SK-N-SH (cell line): ENCODE measurements around the gene RPS8. TPM values are rescaled to one million over a fixed set of nuclear protein-coding genes. Genes with fewer than 3 reads are reported as not detected.

Experiments
- CTCF ChIA-PET: fragments of 300-600, 350-600 bp; formaldehyde crosslinking; extraction: SDS; loops from one replicate; lab custom pipeline; 2021; lab: Yijun Ruan, JAX
- POLR2A ChIA-PET: fragments of 350-600 bp; sonication (Branson Sonifier 250); formaldehyde crosslinking; extraction: SDS; loops from one replicate; lab custom pipeline; 2020; ENCODE audit warnings: antibody characterized with exemption, inconsistent platforms; lab: Yijun Ruan, JAX
- DNase-seq: peaks from one replicate; pipeline ENCODE4 v3.0.0; 2012
- H2AFZ ChIP-seq: fragments of 200-600 bp; sonication (generic); 2 replicates; pipeline ENCODE4 v1.8.1; 2016; ENCODE audit warnings: antibody characterized with exemption, mild to moderate bottlenecking, low read depth
- H3F3A ChIP-seq: fragments of 200-600 bp; sonication (generic); replicated peaks from 2 replicates; pipeline ENCODE3; 2016; ENCODE audit warnings: antibody characterized with exemption, mild to moderate bottlenecking; ENCODE audit not compliant: insufficient read depth
- H3K27ac ChIP-seq, 2 experiments: fragments of 200-500 bp in 1 of 2; fragments of 200-600 bp in 1 of 2; sonication (Bioruptor generic) in 1 of 2; sonication (generic), shearing (Covaris generic) in 1 of 2; 2 replicates each; pipeline versions ENCODE4 v1.5.1 to v1.6.1; 2014 to 2016; ENCODE audit warnings: low read depth in 2 of 2, inconsistent platforms in 1 of 2, low read length in 1 of 2, mild to moderate bottlenecking in 1 of 2, mixed read lengths in 1 of 2
- H3K27me3 ChIP-seq: fragments of 200-600 bp; sonication (generic), shearing (Covaris generic); 2 replicates; pipeline ENCODE4 v1.6.1; 2016; ENCODE audit warnings: mixed run types; ENCODE audit not compliant: insufficient read depth
- H3K36me3 ChIP-seq, 2 experiments: fragments of 200-500 bp in 1 of 2; fragments of 200-600 bp in 1 of 2; sonication (Bioruptor generic) in 1 of 2; sonication (generic) in 1 of 2; replicated peaks in 1 of 2; 2 replicates each; pipeline versions ENCODE3 to v1.5.1; 2014 to 2016; ENCODE audit warnings: low read length in 1 of 2, mild to moderate bottlenecking in 1 of 2; ENCODE audit not compliant: insufficient read depth in 2 of 2, control insufficient read depth in 1 of 2
- H3K4me1 ChIP-seq, 2 experiments: fragments of 200-500 bp in 1 of 2; fragments of 200-600 bp in 1 of 2; sonication (Bioruptor generic) in 1 of 2; sonication (generic), shearing (Covaris generic) in 1 of 2; 2 replicates each; pipeline versions ENCODE4 v1.5.1 to v1.6.1; 2014 to 2016; ENCODE audit warnings: low read depth in 1 of 2, low read length in 1 of 2, mixed run types in 1 of 2; ENCODE audit not compliant: insufficient read depth in 2 of 2, control insufficient read depth in 1 of 2
- H3K4me2 ChIP-seq: fragments of 200-600 bp; sonication (generic), shearing (Covaris generic); 2 replicates; pipeline ENCODE4 v1.6.1; 2017; ENCODE audit warnings: mixed run types
- H3K4me3 ChIP-seq, 2 experiments: fragments of 200-500 bp in 1 of 2; fragments of 200-600 bp in 1 of 2; sonication (Bioruptor generic) in 1 of 2; sonication (generic), shearing (Covaris generic) in 1 of 2; 2 replicates each; pipeline versions ENCODE4 v1.5.1 to v1.8.1; 2014 to 2016; ENCODE audit warnings: low read depth in 2 of 2, inconsistent platforms in 1 of 2, low read length in 1 of 2, mild to moderate bottlenecking in 1 of 2, mixed read lengths in 1 of 2, moderate library complexity in 1 of 2
- H3K79me2 ChIP-seq: fragments of 200-600 bp; sonication (generic); 2 replicates; pipeline ENCODE4 v1.8.1; 2017; ENCODE audit warnings: mild to moderate bottlenecking; ENCODE audit not compliant: insufficient read depth
- H3K9ac ChIP-seq: fragments of 200-600 bp; sonication (generic); 2 replicates; pipeline ENCODE4 v1.6.1; 2017; ENCODE audit warnings: mixed run types
- H3K9me2 ChIP-seq: fragments of 200-600 bp; sonication (generic); 2 replicates; pipeline ENCODE4 v1.6.1; 2017; ENCODE audit warnings: mixed run types
- H3K9me3 ChIP-seq: fragments of 200-600 bp; sonication (generic); 2 replicates; pipeline ENCODE4 v1.6.1; 2017; ENCODE audit warnings: mixed run types, mild to moderate bottlenecking, moderate library complexity
- H4K20me1 ChIP-seq: fragments of 200-600 bp; sonication (generic); 2 replicates; pipeline ENCODE4 v1.6.1; 2017; ENCODE audit warnings: mild to moderate bottlenecking, mixed run types; ENCODE audit not compliant: insufficient read depth
- EP300 ChIP-seq, 2 experiments: IDR thresholded peaks; 2 replicates each; pipeline versions ENCODE4 v1.4.0 to v1.6.1; 2012; ENCODE audit warnings: borderline replicate concordance in 1 of 2, low read depth in 1 of 2, low read length in 1 of 2
- FOXJ3 ChIP-seq: sonication (generic); formaldehyde crosslinking; IDR thresholded peaks from 2 replicates; pipeline ENCODE4 v1.5.1; 2020; ENCODE audit warnings: mild to moderate bottlenecking, missing genetic modification reagents
- GABPA ChIP-seq: IDR thresholded peaks from 2 replicates; pipeline ENCODE4 v1.4.0; 2012; ENCODE audit warnings: low read depth, mild to moderate bottlenecking
- IRF3 ChIP-seq: fragments of 150-350 bp; IDR thresholded peaks from 2 replicates; pipeline ENCODE4 v1.6.1; 2016; ENCODE audit warnings: mild to moderate bottlenecking, low read depth, low read length
- MAX ChIP-seq: IDR thresholded peaks from 2 replicates; pipeline ENCODE4 v1.4.0; 2012; ENCODE audit warnings: low read depth
- MEF2A ChIP-seq: IDR thresholded peaks from 2 replicates; pipeline ENCODE4 v1.4.0; 2012; ENCODE audit warnings: low read depth, borderline replicate concordance
- RFX5 ChIP-seq: IDR thresholded peaks from 2 replicates; pipeline ENCODE4 v1.6.1; 2012; ENCODE audit warnings: mild to moderate bottlenecking, improper control_type of control experiment, low read length
- RXRA ChIP-seq: IDR thresholded peaks from 2 replicates; pipeline ENCODE4 v1.4.0; 2012; ENCODE audit warnings: low read depth, mild to moderate bottlenecking, borderline replicate concordance
- SIN3A ChIP-seq: IDR thresholded peaks from 2 replicates; pipeline ENCODE4 v1.6.1; 2012; ENCODE audit warnings: low read depth, mild to moderate bottlenecking, low read length, moderate library complexity, borderline replicate concordance
- SMC3 ChIP-seq: IDR thresholded peaks from 2 replicates; pipeline ENCODE4 v1.6.1; 2012; ENCODE audit warnings: low read depth, low read length, improper control_type of control experiment
- TAF1 ChIP-seq: IDR thresholded peaks from 2 replicates; pipeline ENCODE4 v1.6.1; 2012; ENCODE audit warnings: low read depth, mild to moderate bottlenecking, low read length, moderate library complexity, borderline replicate concordance
- TEAD4 ChIP-seq: IDR thresholded peaks from 2 replicates; pipeline ENCODE4 v1.4.0; 2012; ENCODE audit warnings: mild to moderate bottlenecking, borderline replicate concordance; ENCODE audit not compliant: insufficient read depth
- YY1 ChIP-seq: IDR thresholded peaks from 2 replicates; pipeline ENCODE4 v1.4.0; 2012; ENCODE audit warnings: low read depth, mild to moderate bottlenecking
- WGBS: methylation state at CpG from one replicate; pipeline ENCODE4 v1.1.6; 2017; ENCODE audit warnings: low lambda C conversion rate; 5-methylcytosine and 5-hydroxymethylcytosine counted together
- polyA plus RNA-seq, 3 experiments: library from polyadenylated mRNA; depleted of rRNA; stranded (reverse); fragments of >200 nt; gene quantifications; 2 replicates each; pipeline ENCODE4 v1.2.3, GENCODE V29; 2012
- TF ChIP-seq, protein P1 (sequence below): IDR thresholded peaks from 2 replicates; pipeline ENCODE4 v1.6.1; 2012; ENCODE audit warnings: mild to moderate bottlenecking, low read depth, low read length, moderate library complexity
- TF ChIP-seq, protein P2 (sequence below): fragments of 200-600 bp; sonication (generic); IDR thresholded peaks from 2 replicates; pipeline ENCODE4 v1.6.1; 2017; ENCODE audit warnings: antibody characterized with exemption, mild to moderate bottlenecking, moderate library complexity

RPS8 gene
- polyA plus RNA-seq, 1 of the 3 experiments (the other 2 are of a cell fraction), result 3,303 TPM

- Histone ChIP-seq H4K20me1 (no peaks in the 10 kb centered on the region), H3K9ac (peak overlapping the region; percentile 85), H3K9me2 (no peaks in the 10 kb centered on the region), H2AFZ (peak overlapping the region; percentile 87), H3F3A (peaks cover 9% of the 10 kb centered on the region), H3K4me3 (peak overlapping the region; percentile 58 to 85), H3K79me2 (peaks cover 55% of the 10 kb centered on the region), H3K9me3 (no peaks in the 10 kb centered on the region), H3K27me3 (no peaks in the 10 kb centered on the region), H3K27ac (peak overlapping the region; percentile 35 to 89), H3K4me1 (peaks cover 0 to 5% of the 10 kb centered on the region in 2 experiments; a peak in 2 of 4 replicates), H3K4me2 (peak overlapping the region; percentile 93), H3K36me3 (peaks cover 0 to 5% of the 10 kb centered on the region in 2 experiments)
- POLR2A ChIA-PET, result no interaction called here
- CTCF ChIA-PET, result interaction anchor here (1.3 kb wide), 1 partner anchor 60 kb away, joined by 3 read pairs; the partner anchor contains the start of gene PLK3
- DNase-seq, result no peak
- WGBS, result 3% methylated on average over 14 of the region's 14 CpGs
- no peak for TF ChIP-seq SIN3A
- no peak for TF ChIP-seq TEAD4
- TF ChIP-seq GABPA, result no peak
- no peak for TF ChIP-seq FOXJ3 (CRISPR knock-in tag)
- no peak for TF ChIP-seq MAX
- TF ChIP-seq RXRA, result no peak
- TF ChIP-seq, protein P1, sequence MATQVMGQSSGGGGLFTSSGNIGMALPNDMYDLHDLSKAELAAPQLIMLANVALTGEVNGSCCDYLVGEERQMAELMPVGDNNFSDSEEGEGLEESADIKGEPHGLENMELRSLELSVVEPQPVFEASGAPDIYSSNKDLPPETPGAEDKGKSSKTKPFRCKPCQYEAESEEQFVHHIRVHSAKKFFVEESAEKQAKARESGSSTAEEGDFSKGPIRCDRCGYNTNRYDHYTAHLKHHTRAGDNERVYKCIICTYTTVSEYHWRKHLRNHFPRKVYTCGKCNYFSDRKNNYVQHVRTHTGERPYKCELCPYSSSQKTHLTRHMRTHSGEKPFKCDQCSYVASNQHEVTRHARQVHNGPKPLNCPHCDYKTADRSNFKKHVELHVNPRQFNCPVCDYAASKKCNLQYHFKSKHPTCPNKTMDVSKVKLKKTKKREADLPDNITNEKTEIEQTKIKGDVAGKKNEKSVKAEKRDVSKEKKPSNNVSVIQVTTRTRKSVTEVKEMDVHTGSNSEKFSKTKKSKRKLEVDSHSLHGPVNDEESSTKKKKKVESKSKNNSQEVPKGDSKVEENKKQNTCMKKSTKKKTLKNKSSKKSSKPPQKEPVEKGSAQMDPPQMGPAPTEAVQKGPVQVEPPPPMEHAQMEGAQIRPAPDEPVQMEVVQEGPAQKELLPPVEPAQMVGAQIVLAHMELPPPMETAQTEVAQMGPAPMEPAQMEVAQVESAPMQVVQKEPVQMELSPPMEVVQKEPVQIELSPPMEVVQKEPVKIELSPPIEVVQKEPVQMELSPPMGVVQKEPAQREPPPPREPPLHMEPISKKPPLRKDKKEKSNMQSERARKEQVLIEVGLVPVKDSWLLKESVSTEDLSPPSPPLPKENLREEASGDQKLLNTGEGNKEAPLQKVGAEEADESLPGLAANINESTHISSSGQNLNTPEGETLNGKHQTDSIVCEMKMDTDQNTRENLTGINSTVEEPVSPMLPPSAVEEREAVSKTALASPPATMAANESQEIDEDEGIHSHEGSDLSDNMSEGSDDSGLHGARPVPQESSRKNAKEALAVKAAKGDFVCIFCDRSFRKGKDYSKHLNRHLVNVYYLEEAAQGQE, result no peak
- no peak for TF ChIP-seq RFX5
- TF ChIP-seq SMC3, result no peak
- no peak for TF ChIP-seq YY1
- TF ChIP-seq, protein P2, sequence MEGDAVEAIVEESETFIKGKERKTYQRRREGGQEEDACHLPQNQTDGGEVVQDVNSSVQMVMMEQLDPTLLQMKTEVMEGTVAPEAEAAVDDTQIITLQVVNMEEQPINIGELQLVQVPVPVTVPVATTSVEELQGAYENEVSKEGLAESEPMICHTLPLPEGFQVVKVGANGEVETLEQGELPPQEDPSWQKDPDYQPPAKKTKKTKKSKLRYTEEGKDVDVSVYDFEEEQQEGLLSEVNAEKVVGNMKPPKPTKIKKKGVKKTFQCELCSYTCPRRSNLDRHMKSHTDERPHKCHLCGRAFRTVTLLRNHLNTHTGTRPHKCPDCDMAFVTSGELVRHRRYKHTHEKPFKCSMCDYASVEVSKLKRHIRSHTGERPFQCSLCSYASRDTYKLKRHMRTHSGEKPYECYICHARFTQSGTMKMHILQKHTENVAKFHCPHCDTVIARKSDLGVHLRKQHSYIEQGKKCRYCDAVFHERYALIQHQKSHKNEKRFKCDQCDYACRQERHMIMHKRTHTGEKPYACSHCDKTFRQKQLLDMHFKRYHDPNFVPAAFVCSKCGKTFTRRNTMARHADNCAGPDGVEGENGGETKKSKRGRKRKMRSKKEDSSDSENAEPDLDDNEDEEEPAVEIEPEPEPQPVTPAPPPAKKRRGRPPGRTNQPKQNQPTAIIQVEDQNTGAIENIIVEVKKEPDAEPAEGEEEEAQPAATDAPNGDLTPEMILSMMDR, result no peak
- no peak for TF ChIP-seq IRF3
- no peak for TF ChIP-seq MEF2A
- no peak for TF ChIP-seq EP300 (IDR thresholded peaks at IDR 0.05; ENCODE audit: borderline replicate concordance in 1 of 2, low read depth in 1 of 2, low read length in 1 of 2)
- TF ChIP-seq TAF1, result no peak
These were observed 35.1 kb upstream of the RPS8 start for GRCh38 chr1:44740179-44740617.
